SKM-1 treated with dmso at 0.1 percent for 144 hours (cell line): ENCODE measurements around the gene RFX2.
"Not testable (repeated sequence)": the region's sequence is repeated elsewhere in the genome, so short reads cannot be mapped to it uniquely, and the experiment has no call there.

Source experiments
- DNase-seq: peaks from one replicate; lab custom pipeline; 2025; ENCODE audit not compliant: unreplicated experiment; lab: John Stamatoyannopoulos, UW

Gene RFX2

GRCh38 chr19:6076675-6077463 is 33.4 kb downstream of the RFX2 start:
- peak; percentile 55 for DNase-seq

- no peak for DNase-seq
Observed at GRCh38 chr19:6076291-6076665, 34.0 kb downstream of the RFX2 start.

GRCh38 chr19:6074709-6075403 is 35.4 kb downstream of the RFX2 start:
- DNase-seq: no peak

- no peak for DNase-seq
Observed at GRCh38 chr19:6073858-6074708, 36.2 kb downstream of the RFX2 start.

GRCh38 chr19:6073233-6073632 is 37.1 kb downstream of the RFX2 start:
- not testable (repeated sequence) for DNase-seq

GRCh38 chr19:6071875-6072274 is 38.4 kb downstream of the RFX2 start:
- no peak for DNase-seq

- no peak for DNase-seq
Observed at GRCh38 chr19:6070720-6071485, 39.4 kb downstream of the RFX2 start.

- no peak for DNase-seq
Observed at GRCh38 chr19:6070207-6070681, 40.1 kb downstream of the RFX2 start.

GRCh38 chr19:6069268-6069791 is 41.0 kb downstream of the RFX2 start:
- no peak for DNase-seq

GRCh38 chr19:6068711-6069110 is 41.6 kb downstream of the RFX2 start:
- no peak for DNase-seq

GRCh38 chr19:6067975-6068374 is 42.3 kb downstream of the RFX2 start:
- DNase-seq: no peak

GRCh38 chr19:6066661-6067646 is 43.3 kb downstream of the RFX2 start:
- DNase-seq: peak; percentile 77

- DNase-seq: peak; percentile 87
Observed at GRCh38 chr19:6065685-6066374, 44.5 kb downstream of the RFX2 start.

GRCh38 chr19:6064336-6065073 is 45.8 kb downstream of the RFX2 start:
- DNase-seq: no peak

GRCh38 chr19:6063576-6064335 is 46.5 kb downstream of the RFX2 start:
- no peak for DNase-seq

GRCh38 chr19:6062961-6063575 is 47.2 kb downstream of the RFX2 start:
- no peak for DNase-seq

- peak; percentile 73 for DNase-seq
Observed at GRCh38 chr19:6062274-6062673, 48.0 kb downstream of the RFX2 start.
